ENCODE measurements around the gene CFAP46. TPM values are rescaled to one million over a fixed set of nuclear protein-coding genes. Genes with fewer than 3 reads are reported as not detected.

Gene CFAP46
- total RNA-seq, 1 donor: 0.09 TPM

DNA sequence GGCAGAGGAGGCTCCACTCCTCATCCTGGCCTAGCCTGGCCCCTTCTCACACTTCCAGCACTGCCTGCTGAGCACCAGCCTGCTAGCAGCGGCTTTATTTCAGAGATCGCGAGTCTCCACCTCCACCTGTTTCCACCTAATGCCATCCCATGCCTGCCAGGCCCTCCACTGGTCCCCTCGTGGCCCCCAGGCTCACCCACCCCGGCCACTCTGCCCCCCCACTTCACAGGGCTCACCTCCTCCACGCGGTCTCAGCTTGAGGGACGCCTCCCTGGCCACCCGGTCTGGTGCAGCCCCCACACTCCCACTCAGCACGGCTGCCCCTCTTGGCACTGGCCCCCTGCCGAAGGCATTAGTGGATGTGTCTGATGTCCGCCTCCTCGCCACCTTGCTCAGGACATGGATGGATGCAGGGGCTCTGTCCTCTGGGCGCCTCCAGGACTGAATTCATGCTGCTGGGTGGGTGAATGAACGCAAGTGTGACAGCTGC is 152.7 kb downstream of the CFAP46 start:
- TF ChIP-seq, protein P1, sequence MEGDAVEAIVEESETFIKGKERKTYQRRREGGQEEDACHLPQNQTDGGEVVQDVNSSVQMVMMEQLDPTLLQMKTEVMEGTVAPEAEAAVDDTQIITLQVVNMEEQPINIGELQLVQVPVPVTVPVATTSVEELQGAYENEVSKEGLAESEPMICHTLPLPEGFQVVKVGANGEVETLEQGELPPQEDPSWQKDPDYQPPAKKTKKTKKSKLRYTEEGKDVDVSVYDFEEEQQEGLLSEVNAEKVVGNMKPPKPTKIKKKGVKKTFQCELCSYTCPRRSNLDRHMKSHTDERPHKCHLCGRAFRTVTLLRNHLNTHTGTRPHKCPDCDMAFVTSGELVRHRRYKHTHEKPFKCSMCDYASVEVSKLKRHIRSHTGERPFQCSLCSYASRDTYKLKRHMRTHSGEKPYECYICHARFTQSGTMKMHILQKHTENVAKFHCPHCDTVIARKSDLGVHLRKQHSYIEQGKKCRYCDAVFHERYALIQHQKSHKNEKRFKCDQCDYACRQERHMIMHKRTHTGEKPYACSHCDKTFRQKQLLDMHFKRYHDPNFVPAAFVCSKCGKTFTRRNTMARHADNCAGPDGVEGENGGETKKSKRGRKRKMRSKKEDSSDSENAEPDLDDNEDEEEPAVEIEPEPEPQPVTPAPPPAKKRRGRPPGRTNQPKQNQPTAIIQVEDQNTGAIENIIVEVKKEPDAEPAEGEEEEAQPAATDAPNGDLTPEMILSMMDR (IDR thresholded peaks at IDR 0.05; ENCODE audit: insufficient read depth, low read length): no peak
- no peak overlapping the region for H3K4me3 ChIP-seq (ENCODE audit: low read depth, low read length)
- no peak for DNase-seq (ENCODE audit: low read depth)

DNA sequence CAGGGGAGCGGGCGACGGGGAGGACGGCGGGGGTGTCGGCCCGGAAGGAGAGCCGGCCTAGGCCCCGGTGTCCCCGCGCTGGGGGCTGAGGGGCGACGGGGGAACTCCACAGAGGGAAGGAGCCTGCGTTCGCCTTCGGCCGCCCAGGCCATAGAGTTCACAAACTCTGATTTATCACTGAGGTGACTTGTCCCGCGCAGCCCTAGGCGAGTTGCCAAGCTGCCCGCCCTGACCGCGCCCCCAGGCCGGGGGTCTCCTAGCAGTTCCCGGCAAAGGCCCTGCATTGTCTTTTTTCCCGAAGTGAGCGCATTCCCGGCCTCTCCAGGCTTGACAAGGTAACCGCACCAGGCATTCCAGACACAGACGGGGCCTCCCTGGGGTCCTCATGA is 153.5 kb downstream of the CFAP46 start:
- H3K4me3 ChIP-seq (ENCODE audit: low read depth, low read length): no peak overlapping the region
- TF ChIP-seq, protein P1 (IDR thresholded peaks at IDR 0.05; ENCODE audit: insufficient read depth, low read length): no peak
- no peak for DNase-seq (ENCODE audit: low read depth)

DNA sequence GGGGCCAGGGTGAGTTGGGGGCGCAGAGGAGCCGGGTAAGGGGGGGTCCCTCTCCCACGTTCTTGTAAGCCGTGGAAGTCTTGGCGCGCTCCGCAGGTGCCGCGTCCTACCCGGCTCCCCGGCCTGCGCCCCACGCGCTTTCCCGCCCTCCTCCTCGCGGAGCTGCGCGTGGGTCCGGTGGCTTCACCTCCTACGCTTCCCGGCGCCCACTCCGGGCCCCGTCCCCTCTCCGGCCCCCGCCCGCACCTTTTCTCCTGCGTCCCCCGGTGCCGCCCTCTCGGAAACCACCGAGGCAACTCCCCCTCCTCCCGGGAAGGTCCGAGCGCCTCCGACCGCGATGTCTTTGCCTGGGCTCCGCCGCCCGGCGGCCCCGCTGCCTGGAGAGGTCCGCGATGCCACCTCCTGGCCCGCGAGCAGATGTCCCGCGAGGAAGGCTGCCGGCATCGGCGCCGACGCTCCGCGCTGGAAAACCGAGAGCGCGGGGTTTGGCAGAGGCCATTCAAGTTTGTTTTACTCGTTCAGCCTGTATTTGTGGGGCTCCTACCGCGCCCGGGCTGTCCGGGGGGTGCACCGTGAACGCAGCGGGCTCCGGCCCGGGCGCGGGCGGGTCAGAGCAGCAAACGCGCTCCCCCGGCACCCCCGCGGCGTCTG is 154.1 kb downstream of the CFAP46 start:
- no peak overlapping the region for H3K4me3 ChIP-seq (ENCODE audit: low read depth, low read length)
- no peak for DNase-seq (ENCODE audit: low read depth)
- TF ChIP-seq, protein P1 (IDR thresholded peaks at IDR 0.05; ENCODE audit: insufficient read depth, low read length): peak; percentile 12

DNA sequence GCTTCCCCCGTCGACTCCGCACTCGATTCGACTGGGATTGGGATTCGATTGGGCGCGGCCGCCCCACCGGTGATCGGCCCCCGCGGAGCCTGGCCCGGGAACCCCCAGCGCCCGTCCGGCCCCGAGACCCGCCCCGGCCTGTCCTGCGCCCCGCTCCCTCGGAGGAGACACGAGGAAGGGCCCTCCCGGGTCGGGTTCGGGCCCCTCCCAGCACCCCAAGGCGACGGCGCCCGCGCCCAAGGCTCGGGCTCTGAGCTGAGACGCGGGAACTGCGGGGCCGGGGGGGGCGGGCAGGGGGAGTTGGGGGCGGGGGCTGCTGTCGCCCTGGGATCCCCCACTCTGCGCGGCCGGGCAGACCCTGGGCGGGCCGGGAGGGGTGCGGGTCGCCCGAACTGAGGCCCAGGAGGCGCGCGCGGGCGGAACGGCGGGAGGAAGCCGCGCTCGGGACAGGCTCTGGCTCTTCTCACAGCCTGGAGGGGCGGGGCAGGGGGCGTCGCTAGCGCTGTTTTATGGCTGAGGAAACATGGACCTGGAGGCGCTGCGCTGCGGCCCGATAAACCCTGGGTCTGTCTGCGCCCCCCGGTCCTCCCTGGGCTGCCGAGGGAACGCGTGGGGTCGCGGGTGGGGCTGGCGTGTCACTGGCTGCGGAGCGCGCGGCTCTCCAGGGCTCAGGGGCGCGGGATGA is 154.7 kb downstream of the CFAP46 start:
- no peak overlapping the region for H3K4me3 ChIP-seq (ENCODE audit: low read depth, low read length)
- TF ChIP-seq, protein P1 (IDR thresholded peaks at IDR 0.05; ENCODE audit: insufficient read depth, low read length): no peak
- no peak for DNase-seq (ENCODE audit: low read depth)

DNA sequence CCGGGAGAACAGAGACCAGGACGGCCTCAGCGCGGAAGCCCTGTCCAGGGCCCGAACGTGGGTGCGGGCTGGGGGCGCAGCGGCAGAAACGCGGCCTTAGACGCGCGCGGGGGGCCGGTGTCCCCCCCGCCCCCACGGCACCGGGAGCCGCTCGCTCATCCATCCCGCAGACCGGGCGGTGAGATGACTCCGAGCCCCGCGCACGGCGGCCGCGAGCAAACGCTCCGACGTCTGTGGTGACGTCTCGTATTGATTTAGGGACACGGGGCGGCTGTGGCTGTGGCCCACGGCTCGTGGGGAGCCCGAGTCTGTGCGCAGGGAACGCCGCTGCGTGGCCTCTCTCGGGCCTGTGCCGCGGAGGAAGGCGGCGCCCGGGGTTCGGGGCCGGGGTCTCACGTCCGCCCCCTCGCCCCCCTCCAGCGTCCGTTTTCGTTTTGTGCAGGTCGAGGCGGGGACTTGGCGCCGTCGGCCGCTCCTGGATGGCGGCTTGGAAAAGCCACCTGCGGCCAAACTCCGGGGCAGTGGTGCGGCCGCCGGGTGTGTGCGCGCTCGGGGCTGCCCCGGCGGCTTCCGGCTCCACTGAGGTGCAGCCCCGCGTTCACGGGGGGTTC is 155.4 kb downstream of the CFAP46 start:
- TF ChIP-seq, protein P1 (IDR thresholded peaks at IDR 0.05; ENCODE audit: insufficient read depth, low read length): no peak
- H3K4me3 ChIP-seq (ENCODE audit: low read depth, low read length): no peak overlapping the region
- no peak for DNase-seq (ENCODE audit: low read depth)

DNA sequence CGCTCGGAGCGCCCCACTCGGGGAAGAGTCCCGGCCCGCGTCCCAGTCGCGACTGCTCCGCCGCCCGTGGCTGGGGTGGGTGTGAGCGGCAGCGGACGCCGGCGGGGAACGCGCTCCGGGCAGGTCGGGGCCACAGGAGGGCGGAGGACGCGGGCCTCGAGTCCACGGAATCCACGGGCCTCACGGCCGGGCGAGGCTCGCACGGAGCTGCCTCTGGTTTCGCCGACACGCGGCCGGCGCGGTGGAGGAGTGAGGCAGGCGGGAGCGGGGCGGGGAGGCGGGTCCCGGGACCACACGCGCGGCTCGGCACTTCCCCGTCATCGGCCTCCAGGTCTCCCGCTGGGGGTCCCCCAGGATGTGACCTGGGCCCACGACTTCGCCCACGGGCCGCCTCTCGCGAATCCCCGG is 155.9 kb downstream of the CFAP46 start:
- H3K4me3 ChIP-seq (ENCODE audit: low read depth, low read length): no peak overlapping the region
- TF ChIP-seq, protein P1 (IDR thresholded peaks at IDR 0.05; ENCODE audit: insufficient read depth, low read length): no peak
- DNase-seq (ENCODE audit: low read depth): no peak

Data from fibroblast of the aortic adventitia (primary cell).